ENCODE data around the gene PRSS12.

- TF ChIP-seq CTCF (IDR thresholded peaks at IDR 0.05): no peak
- no peak for TF ChIP-seq POLR2AphosphoS5 (IDR thresholded peaks at IDR 0.05; ENCODE audit: insufficient read depth in 1 of 2, low read depth in 1 of 2)
Measured at GRCh38 chr4:118361192-118361591, 8.4 kb upstream of the PRSS12 start.

All from vagina (tissue), 2 donors.